DOHH2 (cell line): Measurements from ENCODE around the gene SOX12.

Source experiments
- H3F3A ChIP-seq: fragments of 200-600 bp; sonication (generic), shearing (Covaris generic); 2 replicates; pipeline ENCODE4 v1.6.0; 2016; ENCODE audit warnings: antibody characterized with exemption, mild to moderate bottlenecking; ENCODE audit not compliant: control insufficient read depth, insufficient read depth
- H3K27ac ChIP-seq: fragments of 200-600 bp; sonication (generic); 2 replicates; pipeline ENCODE4 v1.5.1; 2014; ENCODE audit warnings: low read depth, mild to moderate bottlenecking, low read length, moderate library complexity
- H3K27me3 ChIP-seq: fragments of 200-600 bp; sonication (generic); 2 replicates; pipeline ENCODE4 v1.6.1; 2014; ENCODE audit warnings: mild to moderate bottlenecking, low read length, mixed read lengths; ENCODE audit not compliant: control insufficient read depth
- H3K36me3 ChIP-seq: fragments of 200-600 bp; sonication (generic); 2 replicates; pipeline ENCODE4 v1.6.1; 2014; ENCODE audit warnings: mild to moderate bottlenecking, low read length, moderate library complexity, mixed read lengths; ENCODE audit not compliant: control insufficient read depth
- H3K4me1 ChIP-seq: fragments of 200-600 bp; sonication (generic); 2 replicates; pipeline ENCODE4 v1.6.1; 2014; ENCODE audit warnings: mild to moderate bottlenecking, low read length, mixed read lengths; ENCODE audit not compliant: control insufficient read depth
- H3K4me2 ChIP-seq: fragments of 200-600 bp; sonication (generic); 2 replicates; pipeline ENCODE4 v1.6.0; 2014; ENCODE audit warnings: mild to moderate bottlenecking, low read length, moderate library complexity
- H3K4me3 ChIP-seq: fragments of 200-600 bp; sonication (generic); 2 replicates; pipeline ENCODE4 v1.5.1; 2014; ENCODE audit warnings: mild to moderate bottlenecking, low read length, mixed read lengths
- H3K79me2 ChIP-seq: fragments of 200-600 bp; sonication (generic); 2 replicates; pipeline ENCODE4 v1.6.1; 2014; ENCODE audit warnings: mild to moderate bottlenecking, low read length, mixed read lengths; ENCODE audit not compliant: control insufficient read depth
- H3K9me2 ChIP-seq: fragments of 200-600 bp; sonication (generic); replicated peaks from 2 replicates; pipeline ENCODE4 v1.6.1; 2014; ENCODE audit warnings: mild to moderate bottlenecking, low read length, mixed read lengths; ENCODE audit not compliant: control insufficient read depth
- H3K9me3 ChIP-seq: fragments of 200-600 bp; sonication (generic); 2 replicates; pipeline ENCODE4 v1.6.1; 2014; ENCODE audit warnings: antibody characterized with exemption, low read length, mixed read lengths; ENCODE audit not compliant: control insufficient read depth, insufficient read depth
- H4K20me1 ChIP-seq: fragments of 200-600 bp; sonication (generic); 2 replicates; pipeline ENCODE4 v1.6.0; 2014; ENCODE audit warnings: low read depth, mild to moderate bottlenecking, antibody characterized with exemption, low read length, moderate library complexity; ENCODE audit not compliant: control insufficient read depth, insufficient read depth
- EZH2phosphoT487 ChIP-seq: fragments of 200-600 bp; sonication (generic); IDR thresholded peaks from 2 replicates; pipeline ENCODE4 v1.6.1; 2017; ENCODE audit warnings: borderline replicate concordance, mild to moderate bottlenecking, antibody characterized with exemption, low read length, moderate library complexity, mixed read lengths
- TF ChIP-seq, protein P1 (sequence below): fragments of 200-600 bp; sonication (generic); IDR thresholded peaks from one replicate; pipeline ENCODE4 v1.5.1; 2014; ENCODE audit warnings: antibody characterized with exemption, mild to moderate bottlenecking, low read depth, low read length; ENCODE audit not compliant: poor library complexity, severe bottlenecking

Gene SOX12

GRCh38 chr20:289693-290083, 35.7 kb upstream of the SOX12 start:
- Histone ChIP-seq H3K4me1 (peaks cover 27% of the 10 kb centered on the region), H3K36me3 (no peaks in the 10 kb centered on the region), H3K4me2 (peak overlapping the region; percentile 82), H3K27ac (no peak overlapping the region), H4K20me1 (no peaks in the 10 kb centered on the region), H3K79me2 (peaks cover 11% of the 10 kb centered on the region), H3K27me3 (no peaks in the 10 kb centered on the region), H3K4me3 (peak overlapping the region; percentile 87), H3K9me3 (no peaks in the 10 kb centered on the region), H3F3A (peaks cover 7% of the 10 kb centered on the region; the same call in 1 of the 2 replicates), H3K9me2 (no peaks in the 10 kb centered on the region)
- no peak for TF ChIP-seq EZH2phosphoT487
- TF ChIP-seq, protein P1, sequence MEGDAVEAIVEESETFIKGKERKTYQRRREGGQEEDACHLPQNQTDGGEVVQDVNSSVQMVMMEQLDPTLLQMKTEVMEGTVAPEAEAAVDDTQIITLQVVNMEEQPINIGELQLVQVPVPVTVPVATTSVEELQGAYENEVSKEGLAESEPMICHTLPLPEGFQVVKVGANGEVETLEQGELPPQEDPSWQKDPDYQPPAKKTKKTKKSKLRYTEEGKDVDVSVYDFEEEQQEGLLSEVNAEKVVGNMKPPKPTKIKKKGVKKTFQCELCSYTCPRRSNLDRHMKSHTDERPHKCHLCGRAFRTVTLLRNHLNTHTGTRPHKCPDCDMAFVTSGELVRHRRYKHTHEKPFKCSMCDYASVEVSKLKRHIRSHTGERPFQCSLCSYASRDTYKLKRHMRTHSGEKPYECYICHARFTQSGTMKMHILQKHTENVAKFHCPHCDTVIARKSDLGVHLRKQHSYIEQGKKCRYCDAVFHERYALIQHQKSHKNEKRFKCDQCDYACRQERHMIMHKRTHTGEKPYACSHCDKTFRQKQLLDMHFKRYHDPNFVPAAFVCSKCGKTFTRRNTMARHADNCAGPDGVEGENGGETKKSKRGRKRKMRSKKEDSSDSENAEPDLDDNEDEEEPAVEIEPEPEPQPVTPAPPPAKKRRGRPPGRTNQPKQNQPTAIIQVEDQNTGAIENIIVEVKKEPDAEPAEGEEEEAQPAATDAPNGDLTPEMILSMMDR: no peak

- Histone ChIP-seq H3K36me3 (no peaks in the 10 kb centered on the region), H4K20me1 (no peaks in the 10 kb centered on the region), H3K9me3 (no peaks in the 10 kb centered on the region), H3K9me2 (no peaks in the 10 kb centered on the region), H3K27me3 (no peaks in the 10 kb centered on the region), H3K4me2 (peak within 1 kb of the TSS; percentile 82), H3F3A (peaks cover 11% of the 10 kb centered on the region), H3K79me2 (peaks cover 11% of the 10 kb centered on the region), H3K4me3 (peak within 1 kb of the TSS; percentile 87), H3K27ac (peak within 1 kb of the TSS; percentile 34), H3K4me1 (peaks cover 27% of the 10 kb centered on the region)
- TF ChIP-seq, protein P1: no peak
- no peak for TF ChIP-seq EZH2phosphoT487
These were observed 35.1 kb upstream of the SOX12 start, which contains the start of gene C20orf96 for GRCh38 chr20:290084-290831. TSS of gene C20orf96 (minus strand) at chr20:290750. CDS start at chr20:290610, 140 bp downstream.

- Histone ChIP-seq H3K4me1 (peaks cover 42% of the 10 kb centered on the region), H3K4me3 (no peak overlapping the region), H3K36me3 (peaks cover 17% of the 10 kb centered on the region), H3K9me2 (no peaks in the 10 kb centered on the region), H3F3A (peaks cover 28% of the 10 kb centered on the region), H3K79me2 (peaks cover 36% of the 10 kb centered on the region), H3K9me3 (no peaks in the 10 kb centered on the region), H3K27ac (no peak overlapping the region), H4K20me1 (peaks cover 6% of the 10 kb centered on the region), H3K4me2 (no peak overlapping the region), H3K27me3 (no peaks in the 10 kb centered on the region)
- TF ChIP-seq, protein P1: no peak
- no peak for TF ChIP-seq EZH2phosphoT487
These were observed 30.8 kb upstream of the SOX12 start for GRCh38 chr20:294602-295001.
